ENCODE results near the gene ZFPL1.
"Not testable (repeated sequence)": the region's sequence is repeated elsewhere in the genome, so short reads cannot be mapped to it uniquely, and the experiment has no call there.

ZFPL1 gene

GRCh38 chr11:65115361-65116082 lies 31.5 kb downstream of the ZFPL1 start:
- no peak for DNase-seq

- DNase-seq = no peak
Observed at GRCh38 chr11:65116370-65117205, 32.6 kb downstream of the ZFPL1 start.

DNA sequence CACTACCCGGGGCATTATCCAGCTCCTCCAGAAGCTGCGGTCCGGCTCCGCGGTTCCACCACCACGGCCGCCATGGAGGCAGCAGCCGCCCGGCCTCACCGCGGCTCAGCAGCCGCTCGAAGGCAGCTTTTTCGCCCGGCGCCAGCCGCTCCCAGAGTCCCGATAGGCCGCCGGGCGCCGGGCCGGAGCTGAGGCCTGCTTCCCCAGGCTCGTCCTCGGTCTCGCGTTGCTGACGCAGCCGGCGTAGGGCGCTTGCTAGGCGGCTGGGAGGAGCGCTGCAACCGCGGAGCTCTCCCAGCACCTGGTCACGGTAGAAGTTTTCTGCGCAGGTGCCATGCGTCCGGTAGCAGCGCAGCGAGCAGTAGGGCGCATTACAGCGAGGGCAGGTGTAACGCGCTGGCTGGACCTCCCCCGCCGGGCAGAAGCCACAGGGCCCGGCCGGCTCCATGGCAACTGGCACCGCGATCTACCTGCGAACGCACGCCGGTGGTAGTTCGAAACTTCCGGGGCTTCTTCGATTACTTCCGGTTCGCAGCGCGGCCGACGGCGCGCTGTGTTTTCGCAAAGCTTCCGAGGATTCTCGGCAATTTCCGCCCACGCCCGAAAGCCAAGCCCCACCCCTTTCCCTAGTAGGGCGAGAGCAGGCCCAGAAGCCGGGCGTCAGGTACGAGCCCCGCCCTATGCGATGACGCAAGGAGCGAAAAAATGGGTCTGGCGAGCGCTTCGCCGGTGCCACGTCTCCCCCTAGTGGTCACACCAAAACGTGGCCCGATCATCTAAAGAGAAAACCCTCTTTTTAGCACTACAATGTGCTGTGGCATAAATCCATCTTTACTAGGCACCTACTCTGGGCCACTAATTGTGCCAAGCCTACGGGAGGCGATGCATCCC lies 33.4 kb downstream of the ZFPL1 start, which contains the start of gene ZNHIT2:
TSS of gene ZNHIT2 (minus strand) at position 496 of the 891 bp plus-strand sequence. CDS start at position 448, 48 bp downstream.
- peak; percentile 71 for DNase-seq

DNA sequence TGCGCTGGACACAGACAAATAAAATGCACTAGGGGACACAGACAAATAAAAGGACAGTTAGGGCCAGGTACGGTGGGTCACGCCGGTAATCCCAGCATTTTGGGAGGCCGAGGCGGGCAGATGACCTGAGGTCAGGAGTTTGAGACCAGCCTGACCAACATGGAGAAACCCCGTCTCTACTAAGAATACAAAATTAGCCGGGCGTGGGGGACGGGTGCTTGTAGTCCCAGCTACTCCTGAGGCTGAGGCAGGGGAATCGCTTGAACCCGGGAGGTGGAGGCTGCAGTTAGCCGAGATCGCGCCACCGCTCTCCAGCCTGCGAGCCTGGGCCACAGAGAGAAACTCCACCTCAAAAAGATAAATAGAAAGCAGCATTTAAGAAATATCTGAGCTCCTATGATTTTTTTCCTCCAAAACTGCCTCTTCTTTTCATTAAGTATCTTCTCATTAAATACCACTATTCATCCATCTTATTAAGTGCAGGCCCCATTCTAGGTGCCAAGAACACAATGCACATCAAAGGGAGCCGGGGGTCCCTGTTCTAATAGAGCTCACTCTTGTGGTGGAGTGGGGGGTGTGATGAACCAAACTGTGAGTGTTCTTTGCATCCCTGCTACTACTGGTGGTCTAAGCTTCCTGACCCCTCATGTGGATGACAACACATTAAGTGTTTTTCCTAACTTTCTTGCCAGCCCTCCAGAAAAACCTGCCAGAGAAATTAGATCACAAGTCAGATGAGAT lies 34.2 kb downstream of the ZFPL1 start:
- no peak for DNase-seq

DNA sequence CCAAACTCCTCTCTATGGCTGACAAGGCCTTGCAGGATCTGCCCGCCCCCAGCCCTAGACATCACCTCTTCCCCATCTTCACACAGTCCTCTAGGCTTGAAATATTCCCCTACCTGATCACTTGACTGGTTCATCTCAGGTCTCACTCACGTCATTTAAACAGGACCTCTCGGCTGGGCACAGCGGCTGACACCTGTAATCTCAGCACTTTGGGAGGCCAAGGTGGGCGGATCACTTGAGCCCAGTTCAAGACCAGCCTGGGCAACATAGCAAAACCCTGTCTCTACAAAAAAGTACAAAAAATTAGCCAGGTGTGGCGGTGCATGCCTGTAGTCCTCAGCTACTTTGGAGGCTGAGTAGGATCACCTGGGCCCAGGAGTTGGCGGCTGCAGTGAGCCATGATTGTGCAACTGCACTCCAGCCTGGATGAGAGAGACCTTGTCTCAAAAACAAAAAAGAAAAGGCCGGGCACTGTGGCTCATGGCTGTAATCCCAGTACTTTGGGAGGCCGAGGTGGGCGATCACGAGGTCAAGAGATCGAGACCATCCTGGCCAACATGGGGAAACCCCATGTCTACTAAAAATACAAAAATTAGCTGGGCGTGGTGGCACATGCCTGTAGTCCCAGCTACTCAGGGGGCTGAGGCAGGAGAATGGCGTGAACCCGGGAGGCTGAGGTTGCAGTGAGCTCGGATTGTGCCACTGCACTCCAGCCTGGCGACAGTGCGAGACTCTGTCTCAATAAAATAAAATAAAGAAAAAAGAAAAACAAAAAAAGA lies 35.1 kb downstream of the ZFPL1 start:
- DNase-seq = not testable (repeated sequence)

- no peak for DNase-seq
Observed at GRCh38 chr11:65119670-65119995, 35.6 kb downstream of the ZFPL1 start.

- no peak for DNase-seq
Observed at GRCh38 chr11:65120831-65121230, 36.8 kb downstream of the ZFPL1 start.

- no peak for DNase-seq
Observed at GRCh38 chr11:65121447-65121864, 37.4 kb downstream of the ZFPL1 start.

- peak; percentile 60 for DNase-seq
Observed at GRCh38 chr11:65121865-65122696, 38.1 kb downstream of the ZFPL1 start, which contains the start of the genes FAU and MRPL49. Gene FAU (minus strand): TSS chr11:65122134. CDS start chr11:65121813, 321 bp downstream. Gene MRPL49 (plus strand): TSS chr11:65122321. CDS start chr11:65122347, 26 bp downstream.

DNA sequence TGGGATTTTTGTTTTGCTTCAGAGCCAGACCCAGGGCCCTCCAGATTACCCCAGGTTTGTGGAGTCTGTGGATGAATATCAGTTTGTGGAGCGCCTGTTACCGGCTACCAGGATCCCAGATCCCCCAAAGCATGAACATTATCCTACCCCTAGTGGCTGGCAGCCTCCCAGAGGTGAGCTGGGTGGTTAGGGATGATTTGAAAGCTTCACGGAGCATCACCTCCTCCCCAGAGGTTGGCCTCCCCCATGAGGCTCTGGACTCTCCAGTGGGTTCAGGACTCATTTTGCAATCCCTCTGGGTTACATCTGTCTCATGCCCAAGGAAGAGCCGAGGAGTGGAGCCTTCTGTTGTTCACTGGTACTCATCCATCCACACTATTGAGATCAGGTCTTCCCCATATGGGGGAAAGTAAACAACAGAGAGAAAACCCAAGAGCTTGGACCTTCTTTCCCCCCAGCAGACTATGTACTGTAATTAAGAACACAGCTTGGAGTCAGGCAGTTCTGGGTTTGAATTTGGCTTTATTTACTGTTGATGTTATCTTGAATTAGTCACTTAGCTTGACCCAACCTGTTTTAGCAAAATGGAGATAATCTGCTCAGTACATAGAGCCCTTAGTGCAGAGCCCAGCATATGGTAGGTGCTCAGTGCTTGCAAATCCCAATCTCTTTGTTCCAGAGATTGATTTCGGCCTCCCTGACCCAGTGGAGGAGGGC lies 40.6 kb downstream of the ZFPL1 start:
- no peak for DNase-seq

GRCh38 chr11:65125197-65126056 lies 41.4 kb downstream of the ZFPL1 start:
- DNase-seq = no peak

GRCh38 chr11:65126624-65127274 lies 42.7 kb downstream of the ZFPL1 start:
- no peak for DNase-seq

DNA sequence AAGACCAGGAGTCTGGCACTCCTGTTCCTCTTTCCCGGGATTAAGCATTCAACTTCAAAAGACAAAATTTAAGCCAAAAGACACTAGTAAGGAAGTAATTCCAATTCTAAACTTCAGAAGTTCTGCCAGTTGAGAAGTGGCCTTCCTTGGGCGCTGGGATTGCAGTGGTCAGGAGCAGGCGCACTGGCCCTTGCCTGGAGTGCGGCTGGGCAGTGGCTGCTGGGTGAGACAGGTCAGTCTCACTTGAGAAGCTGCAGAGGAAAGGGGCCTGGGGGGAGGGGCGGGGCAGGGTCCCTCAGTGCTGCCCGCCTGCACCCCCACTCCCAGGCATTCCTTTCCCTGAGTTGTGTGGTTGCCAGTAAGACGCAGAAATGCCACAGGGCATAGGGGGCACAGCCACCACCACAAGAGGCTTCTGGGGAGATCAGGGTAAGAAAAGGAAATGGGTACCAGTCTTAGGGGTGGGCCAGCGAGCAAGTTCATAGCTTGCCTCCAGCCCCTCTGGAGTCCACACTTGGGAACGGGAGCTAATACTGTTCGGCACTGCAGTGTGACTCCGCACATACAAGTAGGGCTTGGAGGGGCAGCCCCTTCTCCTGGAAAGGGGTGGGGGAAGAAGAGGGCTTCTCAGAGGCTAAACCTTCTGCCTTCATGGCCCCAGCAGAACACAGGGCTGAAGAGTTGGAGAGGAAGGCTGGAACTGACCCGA lies 43.6 kb downstream of the ZFPL1 start:
- no peak for DNase-seq

- no peak for DNase-seq
Observed at GRCh38 chr11:65128182-65129145, 44.4 kb downstream of the ZFPL1 start.

DNA sequence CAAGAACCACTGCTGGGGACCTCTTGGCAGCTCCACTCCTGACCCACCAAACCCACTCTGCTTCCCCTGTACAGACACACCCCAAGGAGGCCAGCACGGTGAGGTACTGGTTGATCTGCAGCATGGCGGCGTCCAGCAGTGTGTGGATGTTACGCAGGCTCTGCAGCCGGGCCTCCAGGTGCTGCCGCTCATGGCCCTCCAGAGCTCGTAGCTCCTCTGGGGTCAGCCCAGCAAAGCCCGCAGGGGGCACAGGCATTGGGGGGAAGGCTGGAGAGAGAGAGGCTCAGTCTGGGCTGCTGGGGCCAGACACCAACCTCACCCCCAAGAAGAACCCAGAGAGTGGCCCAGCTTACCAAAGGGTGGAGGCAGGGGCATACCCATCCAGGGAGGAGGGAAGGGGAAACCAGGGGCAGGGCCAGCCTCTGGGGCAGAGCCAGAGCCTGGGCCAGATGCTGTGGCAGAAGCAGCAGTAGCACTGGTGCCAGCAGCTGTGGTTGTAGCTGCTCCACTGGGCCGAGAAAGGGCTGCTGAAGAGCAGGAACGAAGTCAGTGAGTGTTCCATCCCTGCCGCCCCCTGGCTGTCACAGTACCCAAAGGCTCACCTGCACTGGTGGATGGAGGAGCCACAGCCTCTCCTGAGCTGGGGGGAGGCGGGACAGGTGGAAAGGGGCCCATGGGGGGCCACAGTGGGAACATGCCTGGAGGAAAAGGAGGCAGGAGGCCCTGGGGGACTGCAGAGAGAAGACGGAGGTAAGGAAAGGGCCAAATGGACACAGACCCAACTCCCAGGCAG lies 45.8 kb downstream of the ZFPL1 start:
- no peak for DNase-seq

All from cortex of kidney (tissue), 1 donor.